Caco-2 (cell line): ENCODE data around the gene KCTD15. TPM values are rescaled to one million over a fixed set of nuclear protein-coding genes. Genes with fewer than 3 reads are reported as not detected.

Experiments used
- BruUV-seq: library from RNA; stranded (reverse); fragments of 400-500 nt; replicated peaks from 2 replicates; lab custom pipeline; 2021; lab: Mats Ljungman, UMichigan
- CTCF ChIA-PET: fragments of 300-600 bp; sonication (Branson Sonifier 250); formaldehyde crosslinking; loops from one replicate; lab custom pipeline; 2022; ENCODE audit warnings: antibody characterized with exemption; lab: Charles Lee
- POLR2A ChIA-PET: fragments of 300-600 bp; sonication (Branson Sonifier 250); formaldehyde crosslinking; loops from one replicate; lab custom pipeline; 2022; ENCODE audit warnings: antibody characterized with exemption; lab: Charles Lee
- DNase-seq, 2 experiments: peaks; one replicate each; pipeline versions ENCODE4 v3.0.0 to v3.0.0-alpha.2; 2020 to 2022
- H3K27me3 ChIP-seq: replicated peaks from 2 replicates; pipeline ENCODE4 v1.6.0; 2011; ENCODE audit warnings: low read length; ENCODE audit not compliant: control insufficient read depth, insufficient read depth
- H3K36me3 ChIP-seq: 2 replicates; pipeline ENCODE4 v1.5.1; 2011; ENCODE audit warnings: low read length; ENCODE audit not compliant: control insufficient read depth, insufficient read depth
- H3K4me1 ChIP-seq: fragments of 250-450 bp; sonication (Bioruptor Pico); 2 replicates; pipeline ENCODE4 v1.5.1; 2020; ENCODE audit warnings: mild to moderate bottlenecking
- H3K4me3 ChIP-seq: 2 replicates; pipeline ENCODE4 v1.5.1; 2011; ENCODE audit warnings: low read depth, mild to moderate bottlenecking, control low read depth, low read length
- H3K9me3 ChIP-seq: fragments of 250-450 bp; sonication (Bioruptor Pico); 2 replicates; pipeline ENCODE4 v1.5.1; 2020; ENCODE audit warnings: mild to moderate bottlenecking, moderate library complexity
- H3K27ac Mint-ChIP-seq: one replicate; pipeline ENCODE4 v1.8.0; 2022; ENCODE audit warnings: mixed read lengths; ENCODE audit not compliant: unreplicated experiment
- H3K27me3 Mint-ChIP-seq: one replicate; pipeline ENCODE4 v1.8.0; 2022; ENCODE audit warnings: mixed read lengths; ENCODE audit not compliant: insufficient read depth, unreplicated experiment
- H3K36me3 Mint-ChIP-seq: one replicate; pipeline ENCODE4 v1.8.0; 2022; ENCODE audit warnings: mild to moderate bottlenecking, mixed read lengths; ENCODE audit not compliant: insufficient read depth, unreplicated experiment
- H3K4me1 Mint-ChIP-seq: one replicate; pipeline ENCODE4 v1.8.0; 2022; ENCODE audit warnings: low read depth, mixed read lengths; ENCODE audit not compliant: unreplicated experiment
- H3K4me3 Mint-ChIP-seq: one replicate; pipeline ENCODE4 v1.8.0; 2022; ENCODE audit warnings: mild to moderate bottlenecking, moderate library complexity, mixed read lengths; ENCODE audit not compliant: unreplicated experiment
- H3K9me3 Mint-ChIP-seq: one replicate; pipeline ENCODE4 v1.8.0; 2022; ENCODE audit warnings: mixed read lengths; ENCODE audit not compliant: unreplicated experiment
- CTCF ChIP-seq, 2 experiments: fragments of 200-600 bp in 1 of 2; IDR thresholded peaks; 1 replicate in 1 of 2; 2 replicates in 1 of 2; pipeline versions ENCODE4 v1.5.1 to v1.8.0; 2011 to 2022; ENCODE audit warnings: antibody characterized with exemption in 1 of 2, control low read depth in 1 of 2, inconsistent platforms in 1 of 2, low read depth in 1 of 2, low read length in 1 of 2, mild to moderate bottlenecking in 1 of 2, moderate library complexity in 1 of 2; ENCODE audit not compliant: insufficient read depth in 1 of 2, severe bottlenecking in 1 of 2, unreplicated experiment in 1 of 2
- intact Hi-C: fragments of 100-400 bp; cut with micrococcal nuclease; formaldehyde crosslinking; loops from one replicate; pipeline ENCODE4 v1.10.0; 2022; ENCODE audit not compliant: unreplicated experiment
- total RNA-seq: library from RNA; stranded (reverse); gene quantifications from 2 replicates; pipeline ENCODE4 v1.2.3, GENCODE V29; 2022

Gene KCTD15
- total RNA-seq, 1 experiment from 2014 or later = 34.6 TPM

GRCh38 chr19:33795370-33796163, 1.1 kb upstream of the KCTD15 start:
- H3K4me3 ChIP-seq = peak overlapping the region; percentile 69
- peak; percentile 78 to 98 for TF ChIP-seq CTCF (IDR thresholded peaks at IDR 0.05; ENCODE audit: insufficient read depth in 1 of 2, low read depth in 1 of 2, low read length in 1 of 2, severe bottlenecking in 1 of 2, unreplicated experiment in 1 of 2)
- ChIA-PET CTCF (interaction anchor here (0.5 to 1.9 kb wide), 10 partner anchors 9 to 453 kb away, joined by 3 to 9 read pairs (median 4); no protein-coding TSS in a partner anchor), POLR2A (interaction anchor here (0.7 to 0.9 kb wide), 2 partner anchors 376 to 389 kb away, joined by 4 read pairs; no protein-coding TSS in a partner anchor)
- no peaks in the 10 kb centered on the region for H3K9me3 ChIP-seq
- peak; percentile 83 to 95 for DNase-seq
- H3K27me3 Mint-ChIP-seq = peaks cover 7% of the 10 kb centered on the region
- H3K4me1 Mint-ChIP-seq = no peaks in the 10 kb centered on the region
- H3K27me3 ChIP-seq = no peaks in the 10 kb centered on the region
- H3K36me3 Mint-ChIP-seq = no peaks in the 10 kb centered on the region
- peaks cover 7% of the 10 kb centered on the region for H3K4me1 ChIP-seq
- intact Hi-C loops = loop anchor here (1.0 to 2.0 kb wide), 3 partner anchors 17 to 301 kb away; no protein-coding TSS in a partner anchor
- BruUV-seq = no TSS peak
- H3K27ac Mint-ChIP-seq = peak overlapping the region; percentile 82
- no peaks in the 10 kb centered on the region for H3K36me3 ChIP-seq
- peak overlapping the region; percentile 80 for H3K4me3 Mint-ChIP-seq
- no peaks in the 10 kb centered on the region for H3K9me3 Mint-ChIP-seq

- no peaks in the 10 kb centered on the region for H3K36me3 Mint-ChIP-seq
- Histone ChIP-seq H3K4me3 (peak overlapping the region; percentile 69), H3K36me3 (no peaks in the 10 kb centered on the region), H3K27me3 (no peaks in the 10 kb centered on the region), H3K4me1 (peaks cover 7% of the 10 kb centered on the region), H3K9me3 (no peaks in the 10 kb centered on the region)
- H3K4me3 Mint-ChIP-seq = peak overlapping the region; percentile 80
- H3K4me1 Mint-ChIP-seq = no peaks in the 10 kb centered on the region
- POLR2A ChIA-PET = interaction anchor here (0.6 to 1.0 kb wide), 2 partner anchors 8 to 22 kb away, joined by 3 to 5 read pairs; no protein-coding TSS in a partner anchor
- peak overlapping the region; percentile 32 for H3K27ac Mint-ChIP-seq
- no peak for DNase-seq
- no peak for TF ChIP-seq CTCF (IDR thresholded peaks at IDR 0.05; ENCODE audit: insufficient read depth in 1 of 2, low read depth in 1 of 2, low read length in 1 of 2, severe bottlenecking in 1 of 2, unreplicated experiment in 1 of 2)
- no TSS peak for BruUV-seq
- no peaks in the 10 kb centered on the region for H3K27me3 Mint-ChIP-seq
- CTCF ChIA-PET = interaction anchor here (0.6 to 0.7 kb wide), 5 partner anchors 83 to 827 kb away, joined by 3 to 4 read pairs (median 3); no protein-coding TSS in a partner anchor
- no peaks in the 10 kb centered on the region for H3K9me3 Mint-ChIP-seq
- intact Hi-C loops = no loop called here
Observed at GRCh38 chr19:33797802-33798671, 1.4 kb downstream of the KCTD15 start.

- CTCF ChIA-PET = interaction anchor here (0.6 kb wide), 1 partner anchor 83 kb away, joined by 3 read pairs; no protein-coding TSS in a partner anchor
Observed at GRCh38 chr19:33798681-33799111, 2.0 kb downstream of the KCTD15 start.

More at GRCh38 chr19:33798681-33799111, 2.0 kb downstream of the KCTD15 start:
- intact Hi-C loops = no loop called here
- TF ChIP-seq CTCF (IDR thresholded peaks at IDR 0.05; ENCODE audit: insufficient read depth in 1 of 2, low read depth in 1 of 2, low read length in 1 of 2, severe bottlenecking in 1 of 2, unreplicated experiment in 1 of 2) = no peak
- Histone ChIP-seq H3K27me3 (no peaks in the 10 kb centered on the region), H3K4me3 (no peak overlapping the region), H3K9me3 (no peaks in the 10 kb centered on the region), H3K4me1 (peaks cover 7% of the 10 kb centered on the region), H3K36me3 (no peaks in the 10 kb centered on the region)
- POLR2A ChIA-PET = no interaction called here
- Mint-ChIP-seq H3K36me3 (no peaks in the 10 kb centered on the region), H3K4me3 (peak overlapping the region; percentile 41), H3K4me1 (no peaks in the 10 kb centered on the region), H3K27me3 (no peaks in the 10 kb centered on the region), H3K9me3 (no peaks in the 10 kb centered on the region), H3K27ac (no peak overlapping the region)
- BruUV-seq = TSS peak; percentile 12
- no peak for DNase-seq
